ENCODE data around the gene CACNA1G.
A peak's percentile ranks its signal among the peaks of the same experiment; 100 is the strongest.

Gene CACNA1G

DNA sequence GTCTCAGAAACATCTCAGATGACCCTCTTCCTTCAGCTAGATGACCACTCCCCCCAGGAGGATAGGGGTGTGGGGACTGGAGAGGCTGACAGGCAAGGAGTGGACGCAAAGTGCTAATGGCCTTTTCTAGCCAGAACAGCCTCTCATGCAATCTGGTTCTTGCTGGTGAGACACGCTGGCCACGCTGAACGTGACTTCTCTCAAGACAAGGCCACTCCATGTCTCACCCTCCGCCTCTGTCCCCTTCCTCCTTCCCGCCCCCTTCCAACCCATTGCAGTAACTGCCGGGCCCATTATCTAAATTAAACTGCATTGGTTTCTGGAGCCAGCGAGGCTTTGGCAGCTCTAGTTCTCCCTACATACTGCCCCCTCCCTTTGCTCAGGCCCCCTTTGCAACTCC is 9.5 kb downstream of the CACNA1G start:
- DNase-seq, result no peak

DNA sequence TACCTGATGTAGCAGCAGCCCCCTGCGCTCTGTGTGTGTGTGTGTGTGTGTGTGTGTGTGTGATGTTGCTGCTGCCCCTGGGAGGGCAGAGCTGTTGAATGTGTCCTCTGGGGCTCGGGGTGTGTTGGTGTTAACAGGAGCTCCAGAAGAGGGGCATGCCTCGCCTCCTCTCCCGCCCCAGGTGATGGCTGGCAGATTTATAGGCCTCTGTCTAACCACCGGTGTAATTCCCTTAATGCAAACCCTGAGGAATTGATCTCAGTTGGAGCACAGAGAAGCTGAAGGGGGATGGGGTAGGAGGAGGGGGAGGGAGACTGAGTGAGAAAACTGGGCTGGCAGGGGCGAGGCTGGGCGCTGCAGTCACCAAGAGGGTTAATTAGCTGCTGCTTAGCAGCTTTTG is 10.0 kb downstream of the CACNA1G start:
- peak; percentile 13 for DNase-seq

DNA sequence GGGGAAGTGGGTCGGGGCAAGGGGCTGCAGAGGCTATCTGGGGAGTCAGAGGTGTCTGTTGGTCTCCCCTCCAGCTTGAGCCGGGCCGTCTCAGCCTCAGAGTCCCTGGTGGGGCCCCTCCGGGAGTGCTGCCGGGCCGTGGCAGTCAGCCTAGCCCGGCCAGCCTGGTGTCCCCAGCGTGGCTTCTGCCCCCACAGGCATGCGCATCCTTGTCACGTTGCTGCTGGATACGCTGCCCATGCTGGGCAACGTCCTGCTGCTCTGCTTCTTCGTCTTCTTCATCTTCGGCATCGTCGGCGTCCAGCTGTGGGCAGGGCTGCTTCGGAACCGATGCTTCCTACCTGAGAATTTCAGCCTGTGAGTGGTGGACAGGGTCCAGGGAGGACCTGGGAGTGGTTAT is 11.2 kb downstream of the CACNA1G start:
- no peak for DNase-seq

DNA sequence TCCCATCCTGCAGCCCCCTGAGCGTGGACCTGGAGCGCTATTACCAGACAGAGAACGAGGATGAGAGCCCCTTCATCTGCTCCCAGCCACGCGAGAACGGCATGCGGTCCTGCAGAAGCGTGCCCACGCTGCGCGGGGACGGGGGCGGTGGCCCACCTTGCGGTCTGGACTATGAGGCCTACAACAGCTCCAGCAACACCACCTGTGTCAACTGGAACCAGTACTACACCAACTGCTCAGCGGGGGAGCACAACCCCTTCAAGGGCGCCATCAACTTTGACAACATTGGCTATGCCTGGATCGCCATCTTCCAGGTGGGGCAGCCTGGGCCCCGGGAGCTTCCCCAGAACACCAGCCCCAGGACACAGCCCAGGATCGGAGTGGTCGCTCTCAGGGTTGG is 12.0 kb downstream of the CACNA1G start:
- DNase-seq, result no peak

DNA sequence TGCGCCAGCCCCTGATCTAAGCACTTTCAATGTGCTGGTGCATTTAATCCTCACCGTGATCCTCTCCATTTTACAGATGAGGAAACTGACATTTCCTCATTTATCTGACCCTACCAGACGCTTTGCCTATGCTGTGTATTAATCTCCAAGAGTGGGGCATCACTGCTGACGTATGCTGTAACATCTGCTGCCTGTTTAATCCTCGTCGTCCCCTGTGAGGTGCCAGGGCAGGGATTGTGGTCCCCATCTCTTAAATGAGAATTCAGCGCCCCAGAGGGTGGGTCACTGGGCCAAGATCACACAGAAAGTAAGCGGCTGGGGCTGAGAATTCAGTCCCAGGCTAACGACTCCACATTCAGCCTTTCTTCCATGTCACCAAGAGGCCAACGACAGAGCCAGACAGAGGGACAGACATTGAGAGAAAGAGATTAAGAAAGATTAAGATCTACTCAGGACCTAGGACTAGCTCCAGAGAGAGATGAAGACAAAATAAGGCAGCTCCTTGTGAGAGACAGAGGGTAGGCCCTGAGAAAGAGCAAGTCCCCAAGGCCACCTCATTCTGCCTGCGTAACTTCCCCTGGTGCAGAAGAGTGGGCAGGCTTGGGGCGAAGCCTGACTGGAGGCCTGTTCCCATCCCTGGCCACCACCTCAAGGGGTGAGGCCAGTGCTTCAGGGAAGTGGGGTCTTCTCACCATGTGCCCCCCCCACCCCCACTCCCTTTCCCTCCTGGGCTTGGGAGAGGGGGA is 13.5 kb downstream of the CACNA1G start:
- no peak for DNase-seq

DNA sequence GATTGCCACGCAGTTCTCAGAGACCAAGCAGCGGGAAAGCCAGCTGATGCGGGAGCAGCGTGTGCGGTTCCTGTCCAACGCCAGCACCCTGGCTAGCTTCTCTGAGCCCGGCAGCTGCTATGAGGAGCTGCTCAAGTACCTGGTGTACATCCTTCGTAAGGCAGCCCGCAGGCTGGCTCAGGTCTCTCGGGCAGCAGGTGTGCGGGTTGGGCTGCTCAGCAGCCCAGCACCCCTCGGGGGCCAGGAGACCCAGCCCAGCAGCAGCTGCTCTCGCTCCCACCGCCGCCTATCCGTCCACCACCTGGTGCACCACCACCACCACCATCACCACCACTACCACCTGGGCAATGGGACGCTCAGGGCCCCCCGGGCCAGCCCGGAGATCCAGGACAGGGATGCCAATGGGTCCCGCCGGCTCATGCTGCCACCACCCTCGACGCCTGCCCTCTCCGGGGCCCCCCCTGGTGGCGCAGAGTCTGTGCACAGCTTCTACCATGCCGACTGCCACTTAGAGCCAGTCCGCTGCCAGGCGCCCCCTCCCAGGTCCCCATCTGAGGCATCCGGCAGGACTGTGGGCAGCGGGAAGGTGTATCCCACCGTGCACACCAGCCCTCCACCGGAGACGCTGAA is 15.2 kb downstream of the CACNA1G start:
- peak; percentile 68 for DNase-seq

DNA sequence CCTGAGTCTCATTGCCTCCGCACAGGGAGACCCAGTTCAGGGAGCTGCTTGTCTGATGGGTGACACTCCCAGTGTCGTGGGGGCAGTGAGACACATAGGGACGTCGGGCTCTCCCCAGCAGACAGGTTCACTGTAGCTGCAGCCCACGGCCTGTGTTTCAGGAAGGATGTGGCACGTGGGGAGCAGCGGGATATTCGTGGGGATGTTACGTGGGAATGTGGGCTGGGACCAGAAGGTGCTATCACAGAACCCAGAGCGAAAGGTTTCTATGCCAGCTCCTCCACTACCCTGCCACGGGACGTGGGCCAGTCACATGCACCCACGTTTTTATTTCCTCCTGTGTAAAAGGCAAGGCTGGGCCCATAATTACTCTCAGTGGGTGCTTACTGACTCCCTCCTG is 16.3 kb downstream of the CACNA1G start:
- no peak for DNase-seq

DNA sequence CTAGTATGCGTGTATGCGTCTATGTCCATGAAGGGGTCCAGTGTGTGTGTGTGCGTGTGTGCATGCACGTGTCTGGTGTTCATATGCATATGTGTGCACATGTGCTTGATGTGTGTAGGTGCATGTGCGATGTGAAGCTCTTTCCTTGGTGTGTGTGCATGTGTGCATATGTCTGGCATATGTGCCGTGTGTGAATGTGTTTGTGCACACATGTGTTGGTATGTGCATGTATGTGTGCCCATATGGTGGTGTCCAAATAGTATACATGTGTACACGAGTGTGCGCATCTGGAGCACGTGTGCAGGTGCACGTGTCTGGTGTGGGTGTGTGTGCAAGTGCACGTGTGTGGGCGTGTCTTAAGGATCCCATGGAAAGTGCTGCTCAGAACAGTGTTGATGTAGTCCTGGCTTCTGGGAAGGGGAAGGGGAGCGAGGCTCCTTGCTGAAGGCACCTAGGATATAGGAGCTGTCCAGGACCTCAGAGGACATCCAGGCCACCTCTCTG is 17.0 kb downstream of the CACNA1G start:
- no peak for DNase-seq

DNA sequence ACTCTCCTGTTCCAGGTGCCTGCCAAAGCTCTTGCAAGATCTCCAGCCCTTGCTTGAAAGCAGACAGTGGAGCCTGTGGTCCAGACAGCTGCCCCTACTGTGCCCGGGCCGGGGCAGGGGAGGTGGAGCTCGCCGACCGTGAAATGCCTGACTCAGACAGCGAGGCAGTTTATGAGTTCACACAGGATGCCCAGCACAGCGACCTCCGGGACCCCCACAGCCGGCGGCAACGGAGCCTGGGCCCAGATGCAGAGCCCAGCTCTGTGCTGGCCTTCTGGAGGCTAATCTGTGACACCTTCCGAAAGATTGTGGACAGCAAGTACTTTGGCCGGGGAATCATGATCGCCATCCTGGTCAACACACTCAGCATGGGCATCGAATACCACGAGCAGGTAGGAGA is 17.7 kb downstream of the CACNA1G start:
- DNase-seq, result no peak

DNA sequence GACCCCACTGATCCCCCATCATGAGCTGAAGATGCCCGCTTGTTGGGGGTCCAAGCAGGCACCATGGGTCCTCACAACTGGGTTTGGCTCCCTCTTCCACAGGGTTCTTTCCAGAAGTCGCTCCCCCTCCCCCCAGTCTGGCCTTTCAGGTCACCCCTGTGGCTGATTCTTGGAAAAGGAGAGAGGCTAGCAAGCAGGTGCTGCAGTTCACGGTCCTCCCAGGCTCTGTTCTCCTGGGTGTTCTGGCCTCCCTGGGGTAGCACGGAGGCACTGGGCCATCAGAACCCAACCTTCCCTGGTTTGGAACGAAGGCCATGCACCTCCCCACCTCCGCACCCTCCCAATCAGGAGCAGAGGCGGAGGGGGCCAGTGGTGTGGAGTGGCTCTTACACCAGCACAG is 18.9 kb downstream of the CACNA1G start:
- DNase-seq, result no peak

DNA sequence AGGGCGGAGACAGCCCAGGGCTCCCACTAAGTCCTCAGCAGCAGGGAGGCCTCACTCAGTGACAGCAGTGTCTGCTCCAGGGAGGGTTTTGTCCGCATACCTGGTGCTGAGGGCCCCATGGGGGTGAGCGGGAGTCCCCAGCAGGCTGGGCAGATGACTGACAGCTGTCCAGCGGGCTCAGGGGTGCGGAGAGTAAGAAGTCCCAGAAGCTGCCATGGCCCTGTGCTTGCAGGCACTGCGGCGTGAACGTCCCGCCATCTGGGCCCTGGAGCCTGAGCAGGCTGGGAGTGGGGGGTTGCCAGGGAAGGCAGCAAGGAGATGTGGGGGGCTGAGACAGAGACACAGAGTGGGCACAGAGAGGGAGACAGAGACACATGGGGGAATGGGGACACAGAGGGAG is 20.1 kb downstream of the CACNA1G start:
- DNase-seq, result peak; percentile 17

DNA sequence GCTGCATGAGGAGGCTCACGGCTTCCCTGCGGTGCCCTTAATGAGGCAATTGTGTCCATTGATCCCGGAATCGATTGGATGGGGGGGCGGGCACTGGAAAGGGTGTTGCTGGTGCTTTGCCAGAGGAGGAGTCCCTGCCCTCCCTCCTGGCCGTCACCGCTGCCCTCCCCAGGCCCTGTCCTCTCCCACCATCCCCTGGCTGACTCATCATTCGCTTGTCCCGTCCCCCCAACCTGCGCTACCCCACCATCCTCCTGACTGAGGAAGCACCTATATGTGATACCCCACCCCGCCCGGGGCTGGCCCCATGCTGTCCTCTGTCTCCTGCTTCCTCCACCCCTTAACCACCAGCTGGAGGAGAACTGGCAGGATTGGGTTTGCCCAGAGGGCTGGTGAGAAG is 20.8 kb downstream of the CACNA1G start:
- no peak for DNase-seq

DNA sequence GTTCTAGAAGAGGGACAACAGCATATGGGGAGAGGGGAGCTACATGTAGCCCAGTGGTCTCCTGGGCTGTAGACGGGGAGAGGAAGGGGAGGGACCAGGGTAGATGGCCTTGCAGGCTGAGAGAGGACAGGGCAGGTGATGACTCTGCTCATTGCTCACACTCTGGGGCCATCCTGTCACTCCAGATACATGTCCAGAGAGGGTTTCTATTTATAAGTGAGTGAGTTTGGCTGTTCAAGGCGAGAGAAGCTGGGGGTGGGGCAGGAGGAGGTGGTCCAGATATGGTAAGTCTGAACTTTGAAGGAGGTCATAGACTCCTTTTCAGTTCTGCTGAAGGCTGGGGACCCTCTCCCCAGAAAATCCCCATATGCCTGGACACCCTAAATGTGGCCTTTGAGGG is 22.2 kb downstream of the CACNA1G start:
- no peak for DNase-seq

DNA sequence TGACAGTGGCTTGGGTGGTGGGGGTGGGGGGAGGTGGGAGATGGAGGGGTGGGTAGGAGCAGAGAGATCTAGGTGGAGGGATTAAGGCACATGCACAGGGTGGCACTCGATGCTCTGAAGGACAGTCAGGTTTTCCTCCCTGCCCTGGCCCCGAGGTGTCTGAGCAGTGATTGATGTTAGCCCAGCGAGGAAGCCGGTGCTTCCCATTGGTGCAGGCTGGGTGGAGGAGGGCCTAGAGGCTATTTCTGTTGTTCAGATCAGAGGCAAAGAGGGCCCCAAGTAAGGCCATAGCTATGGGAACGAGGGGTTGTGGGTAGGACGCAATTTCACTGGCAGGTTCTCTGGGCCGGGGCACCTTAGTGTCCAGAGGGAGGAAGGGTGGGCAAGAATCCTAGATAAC is 23.1 kb downstream of the CACNA1G start:
- no peak for DNase-seq

DNA sequence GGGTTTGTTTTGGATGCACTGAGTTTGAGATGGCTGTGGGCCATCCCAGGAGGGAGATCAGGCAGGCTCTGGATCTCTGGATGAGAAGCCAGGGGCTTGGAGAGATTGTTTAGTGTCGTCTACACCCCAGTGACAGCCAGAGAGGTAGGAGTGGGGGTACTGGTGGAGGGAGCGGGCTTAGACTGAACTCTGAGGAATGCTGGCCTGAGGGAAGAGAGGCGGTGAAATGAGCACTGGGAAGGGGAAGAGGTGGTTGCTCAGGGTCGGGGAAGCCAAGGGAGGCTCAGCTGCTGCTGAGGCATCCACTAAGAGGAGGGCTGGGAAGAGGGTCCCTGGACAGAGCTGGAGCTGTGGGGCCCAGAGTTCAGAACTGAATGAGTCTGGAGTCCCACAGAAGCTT is 23.6 kb downstream of the CACNA1G start:
- DNase-seq, result no peak

DNA sequence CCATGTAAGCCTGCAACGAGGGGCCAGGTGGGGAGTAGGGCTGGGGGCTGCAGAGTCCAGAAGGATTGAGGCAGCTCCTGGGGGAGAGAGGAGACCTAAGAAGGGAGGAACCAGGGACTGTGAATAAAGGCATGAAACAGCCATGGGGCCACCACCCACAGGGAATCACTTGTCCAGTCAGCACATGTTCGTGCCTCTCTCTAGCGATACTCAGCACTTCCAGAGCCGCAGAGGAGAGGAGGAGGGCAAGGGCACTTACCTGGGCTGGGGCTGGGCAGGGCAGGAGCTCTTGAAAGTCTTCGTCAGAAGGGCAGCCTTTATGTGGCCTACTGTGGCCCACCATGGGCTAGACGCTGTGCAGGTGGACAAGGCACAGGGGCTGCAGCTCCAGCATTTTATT is 24.2 kb downstream of the CACNA1G start:
- DNase-seq, result no peak

DNA sequence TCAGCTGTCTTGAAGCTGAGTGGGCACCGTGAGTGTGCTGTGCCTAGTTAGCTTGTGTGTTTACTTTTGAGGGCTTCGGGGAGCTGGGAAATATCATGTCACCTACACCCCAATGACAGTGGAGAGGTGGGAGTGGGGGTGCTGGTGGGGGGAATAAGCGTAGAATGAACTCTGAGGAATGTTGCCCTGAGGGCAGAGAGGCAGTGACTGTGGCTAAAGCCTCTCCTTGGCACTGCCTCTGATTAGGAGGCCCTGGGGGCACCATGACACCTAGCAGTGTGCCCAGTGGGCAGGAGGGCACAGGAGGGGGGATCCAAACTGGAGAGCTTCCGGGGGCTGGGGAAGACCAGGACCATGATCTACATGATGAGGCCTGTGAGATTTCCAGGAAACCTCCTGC is 24.8 kb downstream of the CACNA1G start:
- no peak for DNase-seq

DNA sequence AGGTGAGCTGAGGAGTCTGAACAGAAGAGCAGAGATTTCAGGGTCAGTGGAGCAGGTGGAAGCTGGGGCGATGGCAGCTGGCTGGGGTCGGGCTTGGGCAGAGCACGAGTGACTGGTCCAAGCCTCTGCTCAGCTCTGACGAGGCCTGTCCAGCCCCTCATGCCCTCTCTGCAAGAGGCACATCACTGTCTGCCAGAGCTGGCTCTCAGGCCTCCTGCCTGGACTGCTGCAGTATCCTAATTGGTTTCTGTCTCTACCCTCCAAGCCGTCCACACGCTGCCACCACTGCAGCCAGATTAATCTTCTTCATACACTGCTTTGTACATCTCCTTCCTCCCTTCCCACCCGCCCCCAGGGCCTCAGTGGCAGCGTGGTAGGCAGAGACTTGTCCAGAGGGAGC is 25.4 kb downstream of the CACNA1G start:
- DNase-seq, result no peak

DNA sequence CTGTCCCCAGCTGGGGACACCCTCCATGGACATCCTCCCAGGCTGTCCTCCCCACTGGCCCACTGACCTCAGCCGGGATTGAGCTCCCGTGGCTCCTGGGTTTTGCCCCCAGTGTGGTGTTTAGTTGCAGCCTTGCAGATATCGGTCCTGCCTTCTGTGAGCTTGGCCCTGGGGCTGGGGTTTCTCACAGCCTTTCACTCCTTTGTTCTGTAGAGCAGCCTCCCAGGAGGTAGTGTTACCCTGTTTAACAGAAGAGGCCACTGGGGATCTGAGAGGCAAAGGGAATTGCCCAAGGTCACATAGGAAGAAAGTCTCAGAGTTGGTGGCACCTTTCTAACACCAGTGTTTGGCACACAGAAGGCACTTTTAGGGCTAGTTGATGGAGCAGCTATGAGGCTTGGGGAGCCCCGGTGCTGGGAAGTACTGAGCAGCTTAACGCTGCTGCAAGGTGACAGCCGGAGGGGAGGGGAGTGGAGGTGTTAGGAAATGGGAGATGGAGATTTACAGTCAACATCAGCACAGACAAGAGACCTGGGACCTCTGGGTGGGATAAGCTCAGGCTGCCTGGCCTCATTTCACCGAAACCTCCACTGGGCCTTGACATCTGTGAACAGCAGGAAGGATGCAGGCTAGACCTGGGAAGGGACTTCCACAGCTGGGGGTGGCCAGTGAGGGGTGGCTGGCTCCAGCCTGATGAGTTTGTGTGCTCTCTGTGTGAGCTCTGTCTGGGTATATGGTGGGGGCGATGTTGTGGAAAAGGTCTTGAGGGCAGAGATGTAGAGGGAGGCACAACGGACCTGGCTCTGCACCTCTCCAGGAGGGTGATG is 26.1 kb downstream of the CACNA1G start:
- DNase-seq, result no peak

DNA sequence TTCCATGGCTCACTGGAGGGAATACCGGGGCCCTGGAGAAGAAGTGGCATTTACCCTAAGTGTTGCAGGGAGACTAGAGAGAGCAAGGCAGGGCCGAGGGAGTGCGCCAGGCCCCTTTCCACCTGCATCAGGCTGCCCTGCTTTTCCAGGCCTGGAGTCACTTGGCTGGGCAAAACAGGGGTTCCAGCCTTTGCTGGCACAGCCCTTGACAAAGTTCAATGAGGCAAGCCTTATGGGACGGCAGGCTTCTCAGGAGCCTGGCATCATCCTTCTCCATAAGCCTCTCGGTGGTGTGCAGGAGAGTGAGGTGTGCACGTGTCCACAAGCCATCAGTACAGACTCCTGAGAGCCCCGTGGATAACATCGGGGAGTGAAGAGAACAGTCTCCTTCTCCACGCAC is 27.1 kb downstream of the CACNA1G start:
- no peak for DNase-seq

DNA sequence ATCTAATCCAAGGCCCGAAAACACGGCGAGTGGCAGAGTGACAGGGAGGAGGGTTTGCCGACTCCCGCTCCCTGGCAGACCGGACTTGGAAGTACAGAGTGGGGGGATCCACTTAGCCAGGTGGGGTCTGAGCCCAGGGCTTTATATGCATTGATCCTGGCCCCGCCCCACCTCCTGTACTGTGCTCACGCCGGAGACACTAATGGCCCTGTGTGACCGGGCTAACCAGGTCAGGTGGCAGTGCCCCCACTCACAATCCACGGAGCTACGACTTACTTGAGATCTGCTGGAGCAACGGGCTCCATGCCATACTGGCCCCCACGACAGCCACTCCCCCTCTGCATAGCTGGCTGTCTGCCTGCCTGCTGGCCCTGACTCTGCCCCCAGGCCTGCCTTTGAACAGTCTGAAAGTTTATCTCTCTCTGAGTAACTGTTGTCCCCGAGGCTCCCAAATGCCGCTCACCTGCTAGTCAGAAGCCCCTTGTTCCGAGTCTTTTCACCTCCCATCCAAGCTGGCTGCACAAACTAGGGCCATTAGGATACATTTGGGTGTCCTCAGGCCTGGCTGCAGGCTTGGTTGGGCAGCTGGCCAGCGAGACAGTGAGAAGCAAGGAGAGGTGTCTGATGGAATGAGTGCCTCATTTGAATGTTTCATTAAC is 28.0 kb downstream of the CACNA1G start:
- no peak for DNase-seq

DNA sequence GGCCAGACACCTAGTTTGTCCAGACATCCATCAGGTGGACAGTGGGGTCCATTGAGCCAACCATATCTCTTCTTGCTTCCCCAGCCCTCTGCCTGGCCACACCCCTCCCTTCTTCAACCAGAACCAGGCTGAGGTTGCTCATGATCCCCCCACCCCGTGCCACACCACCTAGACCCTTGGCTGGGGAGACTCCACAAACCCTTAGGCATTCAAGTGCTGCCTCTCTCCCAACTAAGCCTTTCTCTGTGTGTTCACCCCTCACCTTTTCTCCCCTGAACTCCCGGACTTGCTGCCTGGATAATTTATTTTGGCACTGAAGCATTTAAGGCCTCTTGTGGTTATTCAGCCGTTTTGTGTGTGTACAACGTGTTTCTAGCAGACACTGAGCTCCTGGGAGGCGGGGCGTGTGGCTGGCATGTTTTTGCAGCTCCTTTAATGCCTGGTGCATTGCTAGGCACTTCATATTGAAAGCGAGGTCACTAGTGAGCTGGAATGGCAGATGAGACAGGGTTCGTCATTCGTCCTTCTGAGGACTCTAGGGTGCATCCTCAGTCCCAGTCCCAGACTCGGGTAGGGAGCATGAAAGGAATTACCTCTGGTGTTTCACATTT is 28.7 kb downstream of the CACNA1G start:
- DNase-seq, result no peak

All from NCI-H2171 treated with DMSO at 0.1 percent for 48 hours (cell line).